ENCODE measurements around the gene SHISA3.

DNA sequence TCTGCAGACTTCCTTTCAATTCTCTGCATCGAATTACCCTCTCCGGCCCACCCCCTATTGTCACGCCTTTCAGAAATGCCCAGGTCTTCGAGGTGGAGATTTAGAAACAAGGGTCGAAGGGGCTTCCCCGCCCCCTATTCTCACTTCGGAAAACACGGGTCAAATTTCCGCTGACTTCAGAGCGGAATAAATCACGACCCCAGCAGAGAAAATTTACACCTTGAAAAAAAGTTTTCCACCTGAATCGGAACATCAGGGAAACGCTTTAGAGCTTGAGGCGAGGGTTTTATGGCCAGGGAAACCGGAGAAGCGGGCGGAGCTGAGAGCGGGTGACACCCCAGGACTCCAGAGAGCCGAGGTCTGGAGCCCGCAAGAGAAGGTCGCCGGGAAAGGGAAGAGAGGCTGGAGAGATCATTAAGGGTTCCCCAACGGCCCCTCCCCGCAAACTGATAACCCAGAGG, 1.6 kb downstream of the SHISA3 start:
- TF ChIP-seq POLR2AphosphoS5 (IDR thresholded peaks at IDR 0.05), result no peak
- TF ChIP-seq, protein P1, sequence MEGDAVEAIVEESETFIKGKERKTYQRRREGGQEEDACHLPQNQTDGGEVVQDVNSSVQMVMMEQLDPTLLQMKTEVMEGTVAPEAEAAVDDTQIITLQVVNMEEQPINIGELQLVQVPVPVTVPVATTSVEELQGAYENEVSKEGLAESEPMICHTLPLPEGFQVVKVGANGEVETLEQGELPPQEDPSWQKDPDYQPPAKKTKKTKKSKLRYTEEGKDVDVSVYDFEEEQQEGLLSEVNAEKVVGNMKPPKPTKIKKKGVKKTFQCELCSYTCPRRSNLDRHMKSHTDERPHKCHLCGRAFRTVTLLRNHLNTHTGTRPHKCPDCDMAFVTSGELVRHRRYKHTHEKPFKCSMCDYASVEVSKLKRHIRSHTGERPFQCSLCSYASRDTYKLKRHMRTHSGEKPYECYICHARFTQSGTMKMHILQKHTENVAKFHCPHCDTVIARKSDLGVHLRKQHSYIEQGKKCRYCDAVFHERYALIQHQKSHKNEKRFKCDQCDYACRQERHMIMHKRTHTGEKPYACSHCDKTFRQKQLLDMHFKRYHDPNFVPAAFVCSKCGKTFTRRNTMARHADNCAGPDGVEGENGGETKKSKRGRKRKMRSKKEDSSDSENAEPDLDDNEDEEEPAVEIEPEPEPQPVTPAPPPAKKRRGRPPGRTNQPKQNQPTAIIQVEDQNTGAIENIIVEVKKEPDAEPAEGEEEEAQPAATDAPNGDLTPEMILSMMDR (IDR thresholded peaks at IDR 0.05), result no peak
- no peak for TF ChIP-seq POLR2A (IDR thresholded peaks at IDR 0.05)

Data from upper lobe of left lung (tissue), 4 donors.